Astrocyte (in vitro differentiated cells and primary cell): ENCODE data around the gene PDXK.

Source experiments
- EZH2 ChIP-seq: IDR thresholded peaks from 2 replicates; pipeline ENCODE4 v1.6.1; 2012; ENCODE audit warnings: mild to moderate bottlenecking, low read length, inconsistent platforms; ENCODE audit not compliant: insufficient read depth
- TF ChIP-seq, protein P1 (sequence below): IDR thresholded peaks from 2 replicates; pipeline ENCODE4 v1.5.1; 2011; ENCODE audit warnings: low read depth, mild to moderate bottlenecking, inconsistent platforms, low read length, moderate library complexity; ENCODE audit not compliant: insufficient read depth

GRCh38 chr21:43801006-43801783, 82.3 kb downstream of the PDXK start:
- TF ChIP-seq, protein P1, sequence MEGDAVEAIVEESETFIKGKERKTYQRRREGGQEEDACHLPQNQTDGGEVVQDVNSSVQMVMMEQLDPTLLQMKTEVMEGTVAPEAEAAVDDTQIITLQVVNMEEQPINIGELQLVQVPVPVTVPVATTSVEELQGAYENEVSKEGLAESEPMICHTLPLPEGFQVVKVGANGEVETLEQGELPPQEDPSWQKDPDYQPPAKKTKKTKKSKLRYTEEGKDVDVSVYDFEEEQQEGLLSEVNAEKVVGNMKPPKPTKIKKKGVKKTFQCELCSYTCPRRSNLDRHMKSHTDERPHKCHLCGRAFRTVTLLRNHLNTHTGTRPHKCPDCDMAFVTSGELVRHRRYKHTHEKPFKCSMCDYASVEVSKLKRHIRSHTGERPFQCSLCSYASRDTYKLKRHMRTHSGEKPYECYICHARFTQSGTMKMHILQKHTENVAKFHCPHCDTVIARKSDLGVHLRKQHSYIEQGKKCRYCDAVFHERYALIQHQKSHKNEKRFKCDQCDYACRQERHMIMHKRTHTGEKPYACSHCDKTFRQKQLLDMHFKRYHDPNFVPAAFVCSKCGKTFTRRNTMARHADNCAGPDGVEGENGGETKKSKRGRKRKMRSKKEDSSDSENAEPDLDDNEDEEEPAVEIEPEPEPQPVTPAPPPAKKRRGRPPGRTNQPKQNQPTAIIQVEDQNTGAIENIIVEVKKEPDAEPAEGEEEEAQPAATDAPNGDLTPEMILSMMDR: no peak
- no peak for TF ChIP-seq EZH2
